Measurements from ENCODE around the gene ACER1.
"Not testable (repeated sequence)": the region's sequence is repeated elsewhere in the genome, so short reads cannot be mapped to it uniquely, and the experiment has no call there.

Gene ACER1

GRCh38 chr19:6358003-6358402 is 24.6 kb upstream of the ACER1 start:
- peaks cover 17% of the 10 kb centered on the region for H3K4me1 ChIP-seq (ENCODE audit: insufficient read depth, low read length)
- DNase-seq = no peak

GRCh38 chr19:6357174-6357573 is 23.8 kb upstream of the ACER1 start:
- peaks cover 5% of the 10 kb centered on the region; the same call in 1 of the 2 replicates for H3K79me2 ChIP-seq (ENCODE audit: insufficient read depth, low read length)
- ATAC-seq (ENCODE audit: insufficient read depth, low read depth) = no peak
- no peaks in the 10 kb centered on the region for H4K20me1 ChIP-seq (ENCODE audit: insufficient read depth, low read length)
- no peaks in the 10 kb centered on the region for H3K9me3 ChIP-seq (ENCODE audit: insufficient read depth, low read length, severe bottlenecking)
- no peak overlapping the region for H3K4me2 ChIP-seq (ENCODE audit: insufficient read depth, low read length)
- H3K36me3 ChIP-seq (ENCODE audit: insufficient read depth, low read length) = no peaks in the 10 kb centered on the region
- H3K4me1 ChIP-seq (ENCODE audit: insufficient read depth, low read length) = peaks cover 8% of the 10 kb centered on the region
- TF ChIP-seq, protein P1, sequence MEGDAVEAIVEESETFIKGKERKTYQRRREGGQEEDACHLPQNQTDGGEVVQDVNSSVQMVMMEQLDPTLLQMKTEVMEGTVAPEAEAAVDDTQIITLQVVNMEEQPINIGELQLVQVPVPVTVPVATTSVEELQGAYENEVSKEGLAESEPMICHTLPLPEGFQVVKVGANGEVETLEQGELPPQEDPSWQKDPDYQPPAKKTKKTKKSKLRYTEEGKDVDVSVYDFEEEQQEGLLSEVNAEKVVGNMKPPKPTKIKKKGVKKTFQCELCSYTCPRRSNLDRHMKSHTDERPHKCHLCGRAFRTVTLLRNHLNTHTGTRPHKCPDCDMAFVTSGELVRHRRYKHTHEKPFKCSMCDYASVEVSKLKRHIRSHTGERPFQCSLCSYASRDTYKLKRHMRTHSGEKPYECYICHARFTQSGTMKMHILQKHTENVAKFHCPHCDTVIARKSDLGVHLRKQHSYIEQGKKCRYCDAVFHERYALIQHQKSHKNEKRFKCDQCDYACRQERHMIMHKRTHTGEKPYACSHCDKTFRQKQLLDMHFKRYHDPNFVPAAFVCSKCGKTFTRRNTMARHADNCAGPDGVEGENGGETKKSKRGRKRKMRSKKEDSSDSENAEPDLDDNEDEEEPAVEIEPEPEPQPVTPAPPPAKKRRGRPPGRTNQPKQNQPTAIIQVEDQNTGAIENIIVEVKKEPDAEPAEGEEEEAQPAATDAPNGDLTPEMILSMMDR (IDR thresholded peaks at IDR 0.05; ENCODE audit: borderline replicate concordance, extremely low read depth, low read length, poor library complexity, severe bottlenecking) = no peak
- H2AFZ ChIP-seq (ENCODE audit: low read depth, low read length) = no peak overlapping the region
- no peaks in the 10 kb centered on the region for H3K27me3 ChIP-seq (ENCODE audit: insufficient read depth, low read length, poor library complexity)
- DNase-seq = no peak
- no peak overlapping the region for H3K4me3 ChIP-seq (ENCODE audit: low read depth in 1 of 2, low read length in 2 of 2)
- H3K9ac ChIP-seq (ENCODE audit: low read depth, low read length) = no peak overlapping the region
- H3K27ac ChIP-seq (ENCODE audit: low read length) = no peak overlapping the region

More at GRCh38 chr19:6358003-6358402, 24.6 kb upstream of the ACER1 start:
- no peak overlapping the region for H3K27ac ChIP-seq (ENCODE audit: low read length)
- H3K4me2 ChIP-seq (ENCODE audit: insufficient read depth, low read length) = no peak overlapping the region
- H4K20me1 ChIP-seq (ENCODE audit: insufficient read depth, low read length) = no peaks in the 10 kb centered on the region
- no peak overlapping the region for H2AFZ ChIP-seq (ENCODE audit: low read depth, low read length)
- TF ChIP-seq, protein P1 (IDR thresholded peaks at IDR 0.05; ENCODE audit: borderline replicate concordance, extremely low read depth, low read length, poor library complexity, severe bottlenecking) = no peak
- TF ChIP-seq EZH2 (IDR thresholded peaks at IDR 0.05; ENCODE audit: borderline replicate concordance, low read depth, low read length, severe bottlenecking) = no peak
- no peaks in the 10 kb centered on the region for H3K36me3 ChIP-seq (ENCODE audit: insufficient read depth, low read length)
- H3K79me2 ChIP-seq (ENCODE audit: insufficient read depth, low read length) = peaks cover 10% of the 10 kb centered on the region
- H3K9me3 ChIP-seq (ENCODE audit: insufficient read depth, low read length, severe bottlenecking) = no peaks in the 10 kb centered on the region
- H3K4me3 ChIP-seq (ENCODE audit: low read depth in 1 of 2, low read length in 2 of 2) = no peak overlapping the region
- H3K9ac ChIP-seq (ENCODE audit: low read depth, low read length) = no peak overlapping the region
- H3K27me3 ChIP-seq (ENCODE audit: insufficient read depth, low read length, poor library complexity) = no peaks in the 10 kb centered on the region
- no peak for ATAC-seq (ENCODE audit: insufficient read depth, low read depth)

DNA sequence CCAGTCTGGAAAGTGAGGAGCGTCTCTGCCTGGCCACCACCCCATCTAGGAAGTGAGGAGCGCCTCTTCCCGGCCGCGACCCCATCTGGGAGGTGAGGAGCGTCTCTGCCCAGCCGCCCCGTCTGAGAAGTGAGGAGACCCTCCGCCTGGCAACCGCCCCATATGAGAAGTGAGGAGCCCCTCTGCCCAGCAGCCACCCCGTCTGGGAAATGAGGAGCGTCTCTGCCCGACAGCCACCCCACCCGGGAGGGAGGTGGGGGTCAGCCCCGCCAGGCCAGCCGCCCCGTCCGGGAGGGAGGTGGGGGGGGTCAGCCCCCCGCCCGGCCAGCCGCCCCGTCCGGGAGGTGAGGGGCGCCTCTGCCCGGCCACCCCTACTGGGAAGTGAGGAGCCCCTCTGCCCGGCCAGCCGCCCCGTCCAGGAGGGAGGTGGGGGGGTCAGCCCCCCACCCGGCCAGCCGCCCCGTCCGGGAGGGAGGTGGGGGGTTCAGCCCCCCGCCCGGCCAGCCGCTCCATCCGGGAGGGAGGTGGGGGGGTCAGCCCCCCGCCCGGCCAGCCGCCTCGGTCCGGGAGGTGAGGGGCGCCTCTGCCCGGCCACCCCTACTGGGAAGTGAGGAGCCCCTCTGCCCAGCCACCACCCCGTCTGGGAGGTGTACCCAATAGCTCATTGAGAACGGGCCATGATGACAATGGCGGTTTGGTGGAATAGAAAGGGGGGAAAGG is 22.1 kb upstream of the ACER1 start:
- not testable (repeated sequence) for H3K79me2 ChIP-seq (ENCODE audit: insufficient read depth, low read length); H3K9me3 ChIP-seq (ENCODE audit: insufficient read depth, low read length, severe bottlenecking); H3K4me2 ChIP-seq (ENCODE audit: insufficient read depth, low read length); H3K9ac ChIP-seq (ENCODE audit: low read depth, low read length); H3K4me1 ChIP-seq (ENCODE audit: insufficient read depth, low read length); H2AFZ ChIP-seq (ENCODE audit: low read depth, low read length); H3K36me3 ChIP-seq (ENCODE audit: insufficient read depth, low read length); ATAC-seq (ENCODE audit: insufficient read depth, low read depth); H3K27ac ChIP-seq (ENCODE audit: low read length); H3K27me3 ChIP-seq (ENCODE audit: insufficient read depth, low read length, poor library complexity); DNase-seq; H3K4me3 ChIP-seq (ENCODE audit: low read depth in 1 of 2, low read length in 2 of 2); H4K20me1 ChIP-seq (ENCODE audit: insufficient read depth, low read length)

- Histone ChIP-seq H2AFZ (ENCODE audit: low read depth, low read length) (no peak overlapping the region), H3K27ac (ENCODE audit: low read length) (no peak overlapping the region), H3K9me3 (ENCODE audit: insufficient read depth, low read length, severe bottlenecking) (no peaks in the 10 kb centered on the region), H3K9ac (ENCODE audit: low read depth, low read length) (no peak overlapping the region), H3K27me3 (ENCODE audit: insufficient read depth, low read length, poor library complexity) (no peaks in the 10 kb centered on the region), H3K79me2 (ENCODE audit: insufficient read depth, low read length) (no peaks in the 10 kb centered on the region), H4K20me1 (ENCODE audit: insufficient read depth, low read length) (no peaks in the 10 kb centered on the region), H3K36me3 (ENCODE audit: insufficient read depth, low read length) (no peaks in the 10 kb centered on the region), H3K4me2 (ENCODE audit: insufficient read depth, low read length) (no peak overlapping the region), H3K4me1 (ENCODE audit: insufficient read depth, low read length) (no peaks in the 10 kb centered on the region), H3K4me3 (ENCODE audit: low read depth in 1 of 2, low read length in 2 of 2) (no peak overlapping the region)
- TF ChIP-seq, protein P1 (IDR thresholded peaks at IDR 0.05; ENCODE audit: borderline replicate concordance, extremely low read depth, low read length, poor library complexity, severe bottlenecking) = peak; percentile 8
- TF ChIP-seq EZH2 (IDR thresholded peaks at IDR 0.05; ENCODE audit: borderline replicate concordance, low read depth, low read length, severe bottlenecking) = no peak
- no peak for ATAC-seq (ENCODE audit: insufficient read depth, low read depth)
- DNase-seq = no peak
These were observed 20.8 kb upstream of the ACER1 start for GRCh38 chr19:6354098-6354674.

All from DND-41 (cell line).